HEK293 (cell line): Measurements from ENCODE around the gene PEX14.

ENCODE experiments used
- CTCF ChIP-seq: fragments of 450-650 bp; formaldehyde crosslinking; IDR thresholded peaks from 2 replicates; pipeline ENCODE4 v1.5.1; 2016; ENCODE audit warnings: missing biosample characterization, missing genetic modification characterization
- OVOL3 ChIP-seq: fragments of 450-650 bp; formaldehyde crosslinking; IDR thresholded peaks from 2 replicates; pipeline ENCODE4 v1.5.1; 2016; ENCODE audit warnings: missing biosample characterization, missing genetic modification characterization
- REST ChIP-seq: fragments of 450-650 bp; formaldehyde crosslinking; IDR thresholded peaks from 2 replicates; pipeline ENCODE4 v1.5.1; 2016; ENCODE audit warnings: missing biosample characterization, missing genetic modification characterization
- YY1 ChIP-seq: fragments of 450-650 bp; formaldehyde crosslinking; IDR thresholded peaks from 2 replicates; pipeline ENCODE4 v1.5.1; 2018; ENCODE audit warnings: missing biosample characterization, missing genetic modification characterization
- ZBTB11 ChIP-seq: fragments of 450-650 bp; formaldehyde crosslinking; conservative IDR thresholded peaks from 2 replicates; pipeline ENCODE4 v1.5.1; 2016; ENCODE audit warnings: low read depth, missing biosample characterization, missing genetic modification characterization
- ZBTB21 ChIP-seq: fragments of 450-650 bp; formaldehyde crosslinking; IDR thresholded peaks from 2 replicates; pipeline ENCODE4 v1.5.1; 2017; ENCODE audit warnings: missing biosample characterization, missing genetic modification characterization
- ZNF311 ChIP-seq: fragments of 450-650 bp; formaldehyde crosslinking; IDR thresholded peaks from 2 replicates; pipeline ENCODE4 v1.5.1; 2017; ENCODE audit warnings: missing biosample characterization, missing genetic modification characterization, borderline replicate concordance
- ZNF335 ChIP-seq: fragments of 450-650 bp; formaldehyde crosslinking; conservative IDR thresholded peaks from 2 replicates; pipeline ENCODE4 v1.5.1; 2016; ENCODE audit warnings: missing biosample characterization, missing genetic modification characterization
- ZNF560 ChIP-seq: fragments of 450-650 bp; formaldehyde crosslinking; IDR thresholded peaks from 2 replicates; pipeline ENCODE4 v1.5.1; 2017; ENCODE audit warnings: missing biosample characterization, missing genetic modification characterization, borderline replicate concordance

- no peak for TF ChIP-seq CTCF (tag by site-specific recombination)
- TF ChIP-seq ZBTB11: no peak
- no peak for TF ChIP-seq YY1 (tag by site-specific recombination)
- no peak for TF ChIP-seq ZBTB21
- TF ChIP-seq REST (tag by site-specific recombination): no peak
- TF ChIP-seq ZNF335 (tag by site-specific recombination): no peak
- no peak for TF ChIP-seq OVOL3 (tag by site-specific recombination)
- TF ChIP-seq ZNF311: no peak
- TF ChIP-seq ZNF560 (tag by site-specific recombination): no peak
Measured at GRCh38 chr1:10557714-10558113, 83.0 kb downstream of the PEX14 start.
